HG03558 (cell line): ENCODE results near the gene NR2C2AP.
"Not testable (repeated sequence)": the region's sequence is repeated elsewhere in the genome, so short reads cannot be mapped to it uniquely, and the experiment has no call there.

ENCODE experiments used
- ATAC-seq: cut with Tn5 transposase; IDR thresholded peaks from one replicate; pipeline ENCODE4 v1.9.1; 2021; ENCODE audit warnings: moderate number of reproducible peaks; ENCODE audit not compliant: unreplicated experiment; ENCODE audit errors: extremely low read depth

NR2C2AP gene

GRCh38 chr19:19203012-19203856, at the start of gene NR2C2AP:
TSS of gene NR2C2AP (minus strand) at chr19:19203414. CDS start at chr19:19203060, 354 bp downstream.
- ATAC-seq: no peak

GRCh38 chr19:19250196-19250801, 47.1 kb upstream of the NR2C2AP start:
- ATAC-seq: no peak

GRCh38 chr19:19240476-19240875, 37.3 kb upstream of the NR2C2AP start:
- ATAC-seq: no peak

GRCh38 chr19:19239675-19240074, 36.5 kb upstream of the NR2C2AP start:
- no peak for ATAC-seq

- no peak for ATAC-seq
Measured at GRCh38 chr19:19238126-19238894, 35.1 kb upstream of the NR2C2AP start.

- ATAC-seq: no peak
Measured at GRCh38 chr19:19236173-19236572, 33.0 kb upstream of the NR2C2AP start.

GRCh38 chr19:19234220-19234816, 31.1 kb upstream of the NR2C2AP start:
- ATAC-seq: no peak

- no peak for ATAC-seq
Measured at GRCh38 chr19:19232261-19232721, 29.1 kb upstream of the NR2C2AP start.

- ATAC-seq: no peak
Measured at GRCh38 chr19:19230999-19231398, 27.8 kb upstream of the NR2C2AP start.

GRCh38 chr19:19229701-19230100, 26.5 kb upstream of the NR2C2AP start:
- no peak for ATAC-seq

GRCh38 chr19:19227217-19227616, 24.0 kb upstream of the NR2C2AP start:
- ATAC-seq: no peak

GRCh38 chr19:19226663-19227062, 23.4 kb upstream of the NR2C2AP start:
- no peak for ATAC-seq

GRCh38 chr19:19226204-19226603, 23.0 kb upstream of the NR2C2AP start:
- no peak for ATAC-seq

GRCh38 chr19:19224852-19225494, 21.8 kb upstream of the NR2C2AP start:
- ATAC-seq: no peak

GRCh38 chr19:19224150-19224851, 21.1 kb upstream of the NR2C2AP start:
- ATAC-seq: no peak

GRCh38 chr19:19223636-19224035, 20.4 kb upstream of the NR2C2AP start:
- ATAC-seq: no peak

GRCh38 chr19:19223060-19223459, 19.8 kb upstream of the NR2C2AP start:
- ATAC-seq: no peak

GRCh38 chr19:19221000-19221399, 17.8 kb upstream of the NR2C2AP start:
- ATAC-seq: not testable (repeated sequence)

- ATAC-seq: no peak
Measured at GRCh38 chr19:19218911-19219310, 15.7 kb upstream of the NR2C2AP start.
